ENCODE results near the gene COMP.
"Not testable (repeated sequence)": the region's sequence is repeated elsewhere in the genome, so short reads cannot be mapped to it uniquely, and the experiment has no call there.

DNA sequence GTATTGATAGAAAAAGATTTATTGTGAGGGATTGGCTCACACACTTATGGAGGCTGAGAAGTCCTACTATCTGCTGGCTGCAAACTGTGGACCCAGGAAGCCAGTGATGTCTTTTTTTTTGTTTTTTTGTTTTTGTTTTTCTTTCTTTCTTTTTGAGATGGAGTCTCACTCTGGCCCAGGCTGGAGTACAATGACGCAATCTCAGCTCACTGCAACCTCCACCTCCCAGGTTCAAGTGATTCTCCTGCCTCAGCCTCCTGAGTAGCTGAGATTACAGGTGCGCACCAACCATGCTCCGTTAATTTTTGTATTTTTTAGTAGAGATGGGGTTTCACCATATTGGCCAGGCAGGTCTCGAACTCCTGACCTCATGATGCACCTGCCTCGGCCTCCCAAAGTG, 20.5 kb upstream of the COMP start:
- TF ChIP-seq, protein P1, sequence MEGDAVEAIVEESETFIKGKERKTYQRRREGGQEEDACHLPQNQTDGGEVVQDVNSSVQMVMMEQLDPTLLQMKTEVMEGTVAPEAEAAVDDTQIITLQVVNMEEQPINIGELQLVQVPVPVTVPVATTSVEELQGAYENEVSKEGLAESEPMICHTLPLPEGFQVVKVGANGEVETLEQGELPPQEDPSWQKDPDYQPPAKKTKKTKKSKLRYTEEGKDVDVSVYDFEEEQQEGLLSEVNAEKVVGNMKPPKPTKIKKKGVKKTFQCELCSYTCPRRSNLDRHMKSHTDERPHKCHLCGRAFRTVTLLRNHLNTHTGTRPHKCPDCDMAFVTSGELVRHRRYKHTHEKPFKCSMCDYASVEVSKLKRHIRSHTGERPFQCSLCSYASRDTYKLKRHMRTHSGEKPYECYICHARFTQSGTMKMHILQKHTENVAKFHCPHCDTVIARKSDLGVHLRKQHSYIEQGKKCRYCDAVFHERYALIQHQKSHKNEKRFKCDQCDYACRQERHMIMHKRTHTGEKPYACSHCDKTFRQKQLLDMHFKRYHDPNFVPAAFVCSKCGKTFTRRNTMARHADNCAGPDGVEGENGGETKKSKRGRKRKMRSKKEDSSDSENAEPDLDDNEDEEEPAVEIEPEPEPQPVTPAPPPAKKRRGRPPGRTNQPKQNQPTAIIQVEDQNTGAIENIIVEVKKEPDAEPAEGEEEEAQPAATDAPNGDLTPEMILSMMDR (IDR thresholded peaks at IDR 0.05; ENCODE audit: insufficient read depth, low read depth, low read length) = not testable (repeated sequence)
- TF ChIP-seq EZH2 (IDR thresholded peaks at IDR 0.05; ENCODE audit: insufficient read depth, low read length) = not testable (repeated sequence)
